GM12878 (cell line): Measurements from ENCODE around the gene MRPL54. TPM values are rescaled to one million over a fixed set of nuclear protein-coding genes. Genes with fewer than 3 reads are reported as not detected.

Experiments
- ATAC-seq: fragments of 200-7000 bp; cut with Tn5 transposase; 3 replicates; pipeline ENCODE4 v1.9.1; 2020; ENCODE audit warnings: mild to moderate bottlenecking, moderate library complexity
- BruUV-seq: library from RNA; stranded (reverse); fragments of 400-500 nt; replicated peaks from 2 replicates; lab custom pipeline; 2021; lab: Mats Ljungman, UMichigan
- CTCF ChIA-PET: fragments of 300-600 bp; sonication (Branson Sonifier 250); formaldehyde crosslinking; extraction: SDS; loops from one replicate; lab custom pipeline; 2021; ENCODE audit warnings: inconsistent platforms; lab: Yijun Ruan, JAX
- POLR2A ChIA-PET: fragments of 350-600 bp; formaldehyde crosslinking; extraction: SDS; loops from one replicate; lab custom pipeline; 2021; ENCODE audit warnings: inconsistent platforms; lab: Charles Lee
- RAD21 ChIA-PET: fragments of 300-600 bp; sonication (Branson Sonifier 250); formaldehyde crosslinking; loops from one replicate; lab custom pipeline; 2023; ENCODE audit warnings: antibody characterized with exemption; ENCODE audit not compliant: unreplicated experiment; lab: Charles Lee
- SMC1A ChIA-PET: fragments of 300-600 bp; sonication (Branson Sonifier 250); formaldehyde crosslinking; loops from one replicate; lab custom pipeline; 2023; ENCODE audit not compliant: unreplicated experiment, uncharacterized antibody; lab: Charles Lee
- DNase-seq: peaks from one replicate; pipeline ENCODE4 v3.0.0-alpha.2; 2011; ENCODE audit warnings: low read depth, low spot score
- FAIRE-seq: peaks from 3 replicates; lab custom pipeline; 2011; peaks lifted over from hg19 to GRCh38; lab: Jason Lieb, UNC
- H2AFZ ChIP-seq: 2 replicates; pipeline ENCODE4 v1.6.0; 2011; ENCODE audit warnings: low read depth, low read length, control low read depth; ENCODE audit not compliant: control insufficient read depth
- H3K27ac ChIP-seq: 2 replicates; pipeline ENCODE4 v1.5.1; 2011; ENCODE audit warnings: control low read depth; ENCODE audit not compliant: control insufficient read depth, insufficient read depth
- H3K27me3 ChIP-seq, 2 experiments: replicated peaks in 1 of 2; 2 replicates each; pipeline versions ENCODE4 v1.6.0 to v1.6.1; 2011; ENCODE audit warnings: low read length in 1 of 2; ENCODE audit not compliant: control insufficient read depth in 2 of 2, insufficient read depth in 2 of 2
- H3K36me3 ChIP-seq, 2 experiments: 2 replicates each; pipeline ENCODE4 v1.5.1; 2011; ENCODE audit warnings: low read length in 1 of 2; ENCODE audit not compliant: control insufficient read depth in 2 of 2, insufficient read depth in 2 of 2
- H3K4me1 ChIP-seq: 2 replicates; pipeline ENCODE4 v1.6.1; 2011; ENCODE audit warnings: mild to moderate bottlenecking, low read length, moderate library complexity, mixed read lengths; ENCODE audit not compliant: control insufficient read depth, insufficient read depth
- H3K4me2 ChIP-seq: 2 replicates; pipeline ENCODE4 v1.6.0; 2011; ENCODE audit warnings: control low read depth; ENCODE audit not compliant: control insufficient read depth, insufficient read depth
- H3K4me3 ChIP-seq: fragments of 200-600 bp; sonication (generic); 2 replicates; pipeline ENCODE4 v1.5.1; 2016
- H3K79me2 ChIP-seq: 2 replicates; pipeline ENCODE4 v1.6.0; 2011; ENCODE audit warnings: low read length; ENCODE audit not compliant: control insufficient read depth, insufficient read depth
- H3K9ac ChIP-seq: 2 replicates; pipeline ENCODE4 v1.8.0; 2011; ENCODE audit warnings: low read length, control low read depth, mixed read lengths; ENCODE audit not compliant: control insufficient read depth, insufficient read depth
- H3K9me3 ChIP-seq: replicated peaks from 3 replicates; pipeline ENCODE4 v1.5.1; 2011; ENCODE audit warnings: mild to moderate bottlenecking, low read length; ENCODE audit not compliant: control insufficient read depth, insufficient read depth
- H4K20me1 ChIP-seq: 2 replicates; pipeline ENCODE4 v1.6.0; 2011; ENCODE audit not compliant: control insufficient read depth, insufficient read depth
- MTA2 ChIP-seq: fragments of 450-650 bp; IDR thresholded peaks from 2 replicates; pipeline ENCODE4 v1.6.1; 2016; ENCODE audit warnings: low read depth, mild to moderate bottlenecking, moderate library complexity
- TCF3 ChIP-seq: IDR thresholded peaks from 2 replicates; pipeline ENCODE4 v1.6.1; 2012; ENCODE audit warnings: low read depth, mild to moderate bottlenecking, low read length, borderline replicate concordance; ENCODE audit not compliant: insufficient read depth
- WGBS: methylation state at CpG from one replicate; pipeline ENCODE4 v1.1.6; 2016; ENCODE audit warnings: low lambda C conversion rate; ENCODE audit not compliant: insufficient replicate concordance, insufficient coverage; ENCODE audit errors: missing lambda C conversion rate; 5-methylcytosine and 5-hydroxymethylcytosine counted together
- in situ Hi-C: fragments of 300-500 bp; cut with MboI; formaldehyde crosslinking; loops from 9 replicates; pipeline ENCODE4 v1.14.3; 2018; ENCODE audit warnings: mixed read lengths
- intact Hi-C: fragments of 100-400 bp; cut with micrococcal nuclease; formaldehyde crosslinking; loops from one replicate; pipeline ENCODE4 v1.14.2; 2022; ENCODE audit not compliant: unreplicated experiment
- polyA plus RNA-seq, 11 experiments: library from polyadenylated mRNA; depleted of rRNA in 4 of 11; unstranded in 6 of 11; stranded (reverse) in 5 of 11; fragments of >200 nt; fragmentation: Nextera tagmentation in 4 of 11; fragmentation: Illumina TruSeq in 1 of 11; extraction: Ambion mirVana in 4 of 11; extraction: Trizol in 1 of 11; gene quantifications; 1 replicate in 1 of 11; 2 replicates in 10 of 11; pipeline versions ENCODE4 v1.2.1 to v1.2.3, GENCODE V29; 2011 to 2016; ENCODE audit warnings: inconsistent platforms in 2 of 11, missing spikeins in 2 of 11, low read depth in 1 of 11
- total RNA-seq, 4 experiments: library from RNA; depleted of rRNA in 3 of 4; stranded (reverse); fragments of >200 nt in 3 of 4; fragmentation: Illumina TruSeq in 1 of 4; extraction: Trizol in 1 of 4; gene quantifications; 2 replicates each; pipeline versions ENCODE4 v1.2.1 to v1.2.3, GENCODE V29; 2013 to 2021
- TF ChIP-seq, protein P1 (sequence below): IDR thresholded peaks from 2 replicates; pipeline ENCODE4 v1.6.1; 2011; ENCODE audit warnings: mild to moderate bottlenecking, low read depth, low read length, moderate library complexity; ENCODE audit not compliant: insufficient replicate concordance
- TF ChIP-seq, protein P2 (sequence below): IDR thresholded peaks from 2 replicates; pipeline ENCODE4 v1.6.1; 2011; ENCODE audit warnings: borderline replicate concordance, low read depth, mild to moderate bottlenecking, moderate library complexity, low read length; ENCODE audit not compliant: insufficient read depth, poor library complexity, severe bottlenecking

The MRPL54 gene
- total and polyA plus RNA-seq, 10 of the 15 experiments (the other 5 are each of a cell fraction or from before 2014, with no cell fraction given) = 3.1 to 98.7 (median 75.2) TPM

DNA sequence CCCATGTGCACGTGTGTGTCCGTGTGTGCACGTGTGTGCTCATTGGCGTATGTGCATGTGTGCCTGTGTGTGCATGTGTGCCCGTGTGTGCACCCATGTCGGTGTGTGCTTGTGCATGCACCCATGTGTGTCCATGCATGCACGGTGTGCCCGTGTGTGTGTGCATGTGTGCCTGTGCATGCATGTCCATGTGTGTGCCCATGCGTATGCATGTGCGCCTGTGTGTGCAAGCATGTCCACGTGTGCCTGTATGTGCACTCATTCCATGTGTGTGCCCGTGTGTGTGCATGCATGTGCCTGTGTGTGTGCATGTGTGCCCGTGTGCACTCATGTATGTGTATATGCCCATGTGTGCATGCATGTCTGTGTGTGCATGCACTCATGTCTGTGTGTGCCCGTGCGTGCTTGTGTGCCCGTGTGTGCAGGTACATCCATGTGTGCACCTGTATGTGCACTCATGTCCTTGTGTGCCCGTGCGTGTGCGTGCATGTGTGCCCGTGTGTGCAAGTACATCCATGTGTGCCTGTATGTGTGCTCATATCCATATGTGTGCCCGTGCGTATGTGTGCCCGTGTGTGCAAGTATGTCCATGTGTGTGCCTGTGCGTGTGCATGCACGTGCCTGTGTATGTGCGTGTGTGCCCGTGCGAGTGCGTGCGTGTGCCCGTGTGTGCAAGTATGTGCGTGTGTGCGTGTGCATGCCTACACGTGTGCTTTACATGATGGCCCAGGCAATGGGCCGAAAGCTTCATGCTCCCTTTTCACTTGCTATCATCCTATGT, 45.3 kb downstream of the MRPL54 start:
- Histone ChIP-seq H3K4me1 (peaks cover 14% of the 10 kb centered on the region), H3K27ac (no peak overlapping the region), H3K27me3 (no peaks in the 10 kb centered on the region), H3K9ac (no peak overlapping the region), H3K79me2 (no peaks in the 10 kb centered on the region), H3K4me3 (no peak overlapping the region), H3K9me3 (no peaks in the 10 kb centered on the region; the same call in 2 of the 3 replicates), H2AFZ (no peak overlapping the region), H3K36me3 (no peaks in the 10 kb centered on the region), H3K4me2 (no peak overlapping the region), H4K20me1 (no peaks in the 10 kb centered on the region)
- no peak for FAIRE-seq
- intact Hi-C loops = no loop called here
- WGBS = 75% methylated on average over 26 of the region's 35 CpGs
- POLR2A ChIA-PET = no interaction called here
- no TSS peak for BruUV-seq
- TF ChIP-seq MTA2 = no peak
- TF ChIP-seq, protein P1, sequence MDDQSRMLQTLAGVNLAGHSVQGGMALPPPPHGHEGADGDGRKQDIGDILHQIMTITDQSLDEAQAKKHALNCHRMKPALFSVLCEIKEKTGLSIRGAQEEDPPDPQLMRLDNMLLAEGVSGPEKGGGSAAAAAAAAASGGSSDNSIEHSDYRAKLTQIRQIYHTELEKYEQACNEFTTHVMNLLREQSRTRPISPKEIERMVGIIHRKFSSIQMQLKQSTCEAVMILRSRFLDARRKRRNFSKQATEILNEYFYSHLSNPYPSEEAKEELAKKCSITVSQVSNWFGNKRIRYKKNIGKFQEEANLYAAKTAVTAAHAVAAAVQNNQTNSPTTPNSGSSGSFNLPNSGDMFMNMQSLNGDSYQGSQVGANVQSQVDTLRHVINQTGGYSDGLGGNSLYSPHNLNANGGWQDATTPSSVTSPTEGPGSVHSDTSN = peak; percentile 54
- TF ChIP-seq TCF3 = peak; percentile 73; the same call in 1 of the 2 replicates
- TF ChIP-seq, protein P2, sequence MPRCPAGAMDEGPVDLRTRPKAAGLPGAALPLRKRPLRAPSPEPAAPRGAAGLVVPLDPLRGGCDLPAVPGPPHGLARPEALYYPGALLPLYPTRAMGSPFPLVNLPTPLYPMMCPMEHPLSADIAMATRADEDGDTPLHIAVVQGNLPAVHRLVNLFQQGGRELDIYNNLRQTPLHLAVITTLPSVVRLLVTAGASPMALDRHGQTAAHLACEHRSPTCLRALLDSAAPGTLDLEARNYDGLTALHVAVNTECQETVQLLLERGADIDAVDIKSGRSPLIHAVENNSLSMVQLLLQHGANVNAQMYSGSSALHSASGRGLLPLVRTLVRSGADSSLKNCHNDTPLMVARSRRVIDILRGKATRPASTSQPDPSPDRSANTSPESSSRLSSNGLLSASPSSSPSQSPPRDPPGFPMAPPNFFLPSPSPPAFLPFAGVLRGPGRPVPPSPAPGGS = peak; percentile 99
- in situ Hi-C loops = no loop called here
- no peak for DNase-seq
- no peak for ATAC-seq
- RAD21 ChIA-PET = no interaction called here
- CTCF ChIA-PET = no interaction called here
- SMC1A ChIA-PET = no interaction called here
